GM23338 (cell line): ENCODE results near the gene CMPK2. TPM values are rescaled to one million over a fixed set of nuclear protein-coding genes. Genes with fewer than 3 reads are reported as not detected.

ENCODE experiments used
- ATAC-seq: fragments of 200-7000 bp; cut with Tn5 transposase; 3 replicates; pipeline ENCODE4 v1.9.1; 2020
- DNase-seq: peaks from one replicate; pipeline ENCODE4 v3.0.0-alpha.2; 2015; ENCODE audit warnings: low spot score
- H2AFZ ChIP-seq: fragments of 200-600 bp; sonication (generic); 2 replicates; pipeline ENCODE4 v1.8.0; 2016; ENCODE audit warnings: antibody characterized with exemption, mild to moderate bottlenecking, moderate library complexity
- H3F3A ChIP-seq: fragments of 200-600 bp; sonication (generic); replicated peaks from 2 replicates; pipeline ENCODE4 v1.8.0; 2017; ENCODE audit warnings: antibody characterized with exemption, mixed run types, low read depth
- H3K27ac ChIP-seq: fragments of 200-600 bp; sonication (generic); 2 replicates; pipeline ENCODE4 v1.6.1; 2016; ENCODE audit warnings: low read depth
- H3K27me3 ChIP-seq: fragments of 200-600 bp; sonication (generic); 2 replicates; pipeline ENCODE4 v1.8.0; 2016; ENCODE audit warnings: mild to moderate bottlenecking, mixed run types, moderate library complexity; ENCODE audit not compliant: insufficient read depth
- H3K36me3 ChIP-seq: fragments of 200-600 bp; sonication (generic); 2 replicates; pipeline ENCODE4 v1.8.0; 2016; ENCODE audit warnings: mild to moderate bottlenecking; ENCODE audit not compliant: insufficient read depth
- H3K4me1 ChIP-seq: fragments of 200-600 bp; sonication (generic); 2 replicates; pipeline ENCODE4 v1.8.0; 2016; ENCODE audit warnings: mild to moderate bottlenecking, moderate library complexity; ENCODE audit not compliant: insufficient read depth
- H3K4me2 ChIP-seq: fragments of 200-600 bp; sonication (generic); 2 replicates; pipeline ENCODE4 v1.7.1; 2017; ENCODE audit warnings: mixed run types
- H3K4me3 ChIP-seq: fragments of 200-600 bp; sonication (generic); 2 replicates; pipeline ENCODE4 v1.6.1; 2016; ENCODE audit warnings: mixed run types
- H3K79me2 ChIP-seq: fragments of 200-600 bp; sonication (generic); replicated peaks from 2 replicates; pipeline ENCODE4 v1.8.0; 2017; ENCODE audit warnings: mild to moderate bottlenecking; ENCODE audit not compliant: insufficient read depth
- H3K9me2 ChIP-seq: fragments of 200-600 bp; sonication (generic); 2 replicates; pipeline ENCODE4 v1.8.0; 2017; ENCODE audit not compliant: insufficient read depth
- H4K20me1 ChIP-seq: fragments of 200-600 bp; sonication (generic); replicated peaks from 2 replicates; pipeline ENCODE4 v1.8.0; 2017; ENCODE audit warnings: mild to moderate bottlenecking; ENCODE audit not compliant: insufficient read depth
- H3K27ac Mint-ChIP-seq: 2 replicates; pipeline ENCODE4 v1.8.0; 2020; ENCODE audit warnings: inconsistent platforms, mild to moderate bottlenecking, moderate library complexity, mixed read lengths
- H3K27me3 Mint-ChIP-seq: 3 replicates; pipeline ENCODE4 v1.8.0; 2022; ENCODE audit warnings: low read depth, mild to moderate bottlenecking, moderate library complexity, mixed read lengths, inconsistent platforms; ENCODE audit not compliant: insufficient read depth, poor library complexity
- H3K36me3 Mint-ChIP-seq: 3 replicates; pipeline ENCODE4 v1.8.0; 2021; ENCODE audit warnings: low read depth, mild to moderate bottlenecking, inconsistent platforms, moderate library complexity, mixed read lengths
- H3K4me1 Mint-ChIP-seq: 3 replicates; pipeline ENCODE4 v1.8.0; 2020; ENCODE audit warnings: mild to moderate bottlenecking, inconsistent platforms, mixed read lengths
- H3K4me3 Mint-ChIP-seq: 3 replicates; pipeline ENCODE4 v1.8.0; 2021; ENCODE audit warnings: moderate library complexity, mild to moderate bottlenecking, inconsistent platforms, mixed read lengths
- H3K9me3 Mint-ChIP-seq: 3 replicates; pipeline ENCODE4 v1.8.0; 2020; ENCODE audit warnings: moderate library complexity, mild to moderate bottlenecking, inconsistent platforms, mixed read lengths
- CTCF ChIP-seq, 2 experiments: fragments of 200-600 bp in 1 of 2; sonication (generic) in 1 of 2; conservative IDR thresholded peaks; 2 replicates each; pipeline versions ENCODE4 v1.5.1 to v1.6.1; 2016 to 2017; ENCODE audit warnings: antibody characterized with exemption in 2 of 2, low read depth in 2 of 2, mild to moderate bottlenecking in 2 of 2, moderate library complexity in 1 of 2
- ETS1 ChIP-seq: IDR thresholded peaks from 2 replicates; pipeline ENCODE4 v1.6.1; 2016; ENCODE audit warnings: antibody characterized with exemption
- EZH2phosphoT487 ChIP-seq: fragments of 200-600 bp; sonication (generic); IDR thresholded peaks from one replicate; pipeline ENCODE4 v1.8.1; 2018; ENCODE audit warnings: antibody characterized with exemption; ENCODE audit not compliant: unreplicated experiment
- JUNB ChIP-seq: IDR thresholded peaks from one replicate; pipeline ENCODE4 v1.6.1; 2016; ENCODE audit warnings: antibody characterized with exemption; ENCODE audit not compliant: unreplicated experiment
- NANOG ChIP-seq: IDR thresholded peaks from 2 replicates; pipeline ENCODE4 v1.6.1; 2016; ENCODE audit warnings: antibody characterized with exemption, borderline replicate concordance
- POLR2AphosphoS5 ChIP-seq: IDR thresholded peaks from 2 replicates; pipeline ENCODE4 v1.6.1; 2016; ENCODE audit warnings: antibody characterized with exemption, low read depth
- REST ChIP-seq: IDR thresholded peaks from one replicate; pipeline ENCODE4 v1.6.1; 2018; ENCODE audit warnings: antibody characterized with exemption; ENCODE audit not compliant: unreplicated experiment
- STAT1 ChIP-seq: IDR thresholded peaks from one replicate; pipeline ENCODE4 v1.6.1; 2016; ENCODE audit warnings: antibody characterized with exemption; ENCODE audit not compliant: unreplicated experiment
- ZNF114 ChIP-seq: fragments of 250-450 bp; sonication (Bioruptor Pico); IDR thresholded peaks from 2 replicates; pipeline ENCODE4 v1.5.0; 2020; ENCODE audit warnings: mild to moderate bottlenecking, moderate library complexity
- ZNF331 ChIP-seq: fragments of 250-450 bp; sonication (Bioruptor Pico); IDR thresholded peaks from 2 replicates; pipeline ENCODE4 v1.5.0; 2020; ENCODE audit warnings: low read depth, mild to moderate bottlenecking, moderate library complexity
- polyA plus RNA-seq: library from polyadenylated mRNA; unstranded; fragments of >200 nt; fragmentation: Nextera tagmentation; extraction: Ambion mirVana; gene quantifications from 2 replicates; pipeline ENCODE4 v1.2.1, GENCODE V29; 2016
- total RNA-seq: library from RNA; depleted of rRNA; stranded (reverse); fragments of >200 nt; shearing (Covaris generic); gene quantifications from 2 replicates; pipeline ENCODE4 v1.2.3, GENCODE V29; 2014
- TF ChIP-seq, protein P1 (sequence below): fragments of 250-450 bp; sonication (Bioruptor Pico); IDR thresholded peaks from 2 replicates; pipeline ENCODE4 v1.5.0; 2020; ENCODE audit warnings: mild to moderate bottlenecking, moderate library complexity

CMPK2 gene
- total and polyA plus RNA-seq, 2 experiments from 2014 or later = 0.13 to 0.56 TPM

GRCh38 chr2:6915399-6915798, 49.7 kb upstream of the CMPK2 start (continued):
- TF ChIP-seq CTCF (conservative IDR thresholded peaks at IDR 0.05; ENCODE audit: low read depth in 2 of 2) (no peak), REST (no peak), ETS1 (no peak), EZH2phosphoT487 (no peak), POLR2AphosphoS5 (no peak), STAT1 (no peak), ZNF114 (CRISPR knock-in tag) (no peak), NANOG (no peak)

GRCh38 chr2:6914828-6915227, 49.1 kb upstream of the CMPK2 start:
- Mint-ChIP-seq H3K9me3 (peaks cover 9% of the 10 kb centered on the region; the same call in 2 of the 3 replicates), H3K27ac (no peak overlapping the region), H3K36me3 (peaks cover 4% of the 10 kb centered on the region; the same call in 2 of the 3 replicates), H3K4me1 (peaks cover 22% of the 10 kb centered on the region), H3K27me3 (peaks cover 11% of the 10 kb centered on the region), H3K4me3 (no peak overlapping the region)
- Histone ChIP-seq H3K79me2 (peaks cover 4% of the 10 kb centered on the region; the same call in 1 of the 2 replicates), H2AFZ (no peak overlapping the region; the same call in 1 of the 2 replicates), H3K4me1 (peaks cover 8% of the 10 kb centered on the region), H3K27me3 (peaks cover 28% of the 10 kb centered on the region), H3K9me2 (no peaks in the 10 kb centered on the region), H3F3A (no peaks in the 10 kb centered on the region), H3K27ac (no peak overlapping the region), H3K4me3 (no peak overlapping the region), H3K36me3 (no peaks in the 10 kb centered on the region), H4K20me1 (no peaks in the 10 kb centered on the region), H3K4me2 (no peak overlapping the region)
- DNase-seq (no peak), ATAC-seq (no peak)
- TF ChIP-seq JUNB = no peak
- no peak for TF ChIP-seq ZNF114 (CRISPR knock-in tag)
- TF ChIP-seq NANOG = no peak
- TF ChIP-seq, protein P1, sequence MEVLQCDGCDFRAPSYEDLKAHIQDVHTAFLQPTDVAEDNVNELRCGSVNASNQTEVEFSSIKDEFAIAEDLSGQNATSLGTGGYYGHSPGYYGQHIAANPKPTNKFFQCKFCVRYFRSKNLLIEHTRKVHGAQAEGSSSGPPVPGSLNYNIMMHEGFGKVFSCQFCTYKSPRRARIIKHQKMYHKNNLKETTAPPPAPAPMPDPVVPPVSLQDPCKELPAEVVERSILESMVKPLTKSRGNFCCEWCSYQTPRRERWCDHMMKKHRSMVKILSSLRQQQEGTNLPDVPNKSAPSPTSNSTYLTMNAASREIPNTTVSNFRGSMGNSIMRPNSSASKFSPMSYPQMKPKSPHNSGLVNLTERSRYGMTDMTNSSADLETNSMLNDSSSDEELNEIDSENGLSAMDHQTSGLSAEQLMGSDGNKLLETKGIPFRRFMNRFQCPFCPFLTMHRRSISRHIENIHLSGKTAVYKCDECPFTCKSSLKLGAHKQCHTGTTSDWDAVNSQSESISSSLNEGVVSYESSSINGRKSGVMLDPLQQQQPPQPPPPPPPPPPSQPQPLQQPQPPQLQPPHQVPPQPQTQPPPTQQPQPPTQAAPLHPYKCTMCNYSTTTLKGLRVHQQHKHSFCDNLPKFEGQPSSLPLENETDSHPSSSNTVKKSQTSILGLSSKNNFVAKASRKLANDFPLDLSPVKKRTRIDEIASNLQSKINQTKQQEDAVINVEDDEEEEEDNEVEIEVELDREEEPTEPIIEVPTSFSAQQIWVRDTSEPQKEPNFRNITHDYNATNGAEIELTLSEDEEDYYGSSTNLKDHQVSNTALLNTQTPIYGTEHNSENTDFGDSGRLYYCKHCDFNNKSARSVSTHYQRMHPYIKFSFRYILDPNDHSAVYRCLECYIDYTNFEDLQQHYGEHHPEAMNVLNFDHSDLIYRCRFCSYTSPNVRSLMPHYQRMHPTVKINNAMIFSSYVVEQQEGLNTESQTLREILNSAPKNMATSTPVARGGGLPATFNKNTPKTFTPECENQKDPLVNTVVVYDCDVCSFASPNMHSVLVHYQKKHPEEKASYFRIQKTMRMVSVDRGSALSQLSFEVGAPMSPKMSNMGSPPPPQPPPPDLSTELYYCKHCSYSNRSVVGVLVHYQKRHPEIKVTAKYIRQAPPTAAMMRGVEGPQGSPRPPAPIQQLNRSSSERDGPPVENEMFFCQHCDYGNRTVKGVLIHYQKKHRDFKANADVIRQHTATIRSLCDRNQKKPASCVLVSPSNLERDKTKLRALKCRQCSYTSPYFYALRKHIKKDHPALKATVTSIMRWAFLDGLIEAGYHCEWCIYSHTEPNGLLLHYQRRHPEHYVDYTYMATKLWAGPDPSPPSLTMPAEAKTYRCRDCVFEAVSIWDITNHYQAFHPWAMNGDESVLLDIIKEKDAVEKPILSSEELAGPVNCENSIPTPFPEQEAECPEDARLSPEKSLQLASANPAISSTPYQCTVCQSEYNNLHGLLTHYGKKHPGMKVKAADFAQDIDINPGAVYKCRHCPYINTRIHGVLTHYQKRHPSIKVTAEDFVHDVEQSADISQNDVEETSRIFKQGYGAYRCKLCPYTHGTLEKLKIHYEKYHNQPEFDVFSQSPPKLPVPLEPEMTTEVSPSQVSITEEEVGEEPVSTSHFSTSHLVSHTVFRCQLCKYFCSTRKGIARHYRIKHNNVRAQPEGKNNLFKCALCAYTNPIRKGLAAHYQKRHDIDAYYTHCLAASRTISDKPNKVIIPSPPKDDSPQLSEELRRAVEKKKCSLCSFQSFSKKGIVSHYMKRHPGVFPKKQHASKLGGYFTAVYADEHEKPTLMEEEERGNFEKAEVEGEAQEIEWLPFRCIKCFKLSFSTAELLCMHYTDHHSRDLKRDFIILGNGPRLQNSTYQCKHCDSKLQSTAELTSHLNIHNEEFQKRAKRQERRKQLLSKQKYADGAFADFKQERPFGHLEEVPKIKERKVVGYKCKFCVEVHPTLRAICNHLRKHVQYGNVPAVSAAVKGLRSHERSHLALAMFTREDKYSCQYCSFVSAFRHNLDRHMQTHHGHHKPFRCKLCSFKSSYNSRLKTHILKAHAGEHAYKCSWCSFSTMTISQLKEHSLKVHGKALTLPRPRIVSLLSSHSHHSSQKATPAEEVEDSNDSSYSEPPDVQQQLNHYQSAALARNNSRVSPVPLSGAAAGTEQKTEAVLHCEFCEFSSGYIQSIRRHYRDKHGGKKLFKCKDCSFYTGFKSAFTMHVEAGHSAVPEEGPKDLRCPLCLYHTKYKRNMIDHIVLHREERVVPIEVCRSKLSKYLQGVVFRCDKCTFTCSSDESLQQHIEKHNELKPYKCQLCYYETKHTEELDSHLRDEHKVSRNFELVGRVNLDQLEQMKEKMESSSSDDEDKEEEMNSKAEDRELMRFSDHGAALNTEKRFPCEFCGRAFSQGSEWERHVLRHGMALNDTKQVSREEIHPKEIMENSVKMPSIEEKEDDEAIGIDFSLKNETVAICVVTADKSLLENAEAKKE (CRISPR knock-in tag) = no peak
- TF ChIP-seq ZNF331 (CRISPR knock-in tag) = no peak
- no peak for TF ChIP-seq EZH2phosphoT487
